ENCODE data around the gene DUSP7.

The DUSP7 gene

DNA sequence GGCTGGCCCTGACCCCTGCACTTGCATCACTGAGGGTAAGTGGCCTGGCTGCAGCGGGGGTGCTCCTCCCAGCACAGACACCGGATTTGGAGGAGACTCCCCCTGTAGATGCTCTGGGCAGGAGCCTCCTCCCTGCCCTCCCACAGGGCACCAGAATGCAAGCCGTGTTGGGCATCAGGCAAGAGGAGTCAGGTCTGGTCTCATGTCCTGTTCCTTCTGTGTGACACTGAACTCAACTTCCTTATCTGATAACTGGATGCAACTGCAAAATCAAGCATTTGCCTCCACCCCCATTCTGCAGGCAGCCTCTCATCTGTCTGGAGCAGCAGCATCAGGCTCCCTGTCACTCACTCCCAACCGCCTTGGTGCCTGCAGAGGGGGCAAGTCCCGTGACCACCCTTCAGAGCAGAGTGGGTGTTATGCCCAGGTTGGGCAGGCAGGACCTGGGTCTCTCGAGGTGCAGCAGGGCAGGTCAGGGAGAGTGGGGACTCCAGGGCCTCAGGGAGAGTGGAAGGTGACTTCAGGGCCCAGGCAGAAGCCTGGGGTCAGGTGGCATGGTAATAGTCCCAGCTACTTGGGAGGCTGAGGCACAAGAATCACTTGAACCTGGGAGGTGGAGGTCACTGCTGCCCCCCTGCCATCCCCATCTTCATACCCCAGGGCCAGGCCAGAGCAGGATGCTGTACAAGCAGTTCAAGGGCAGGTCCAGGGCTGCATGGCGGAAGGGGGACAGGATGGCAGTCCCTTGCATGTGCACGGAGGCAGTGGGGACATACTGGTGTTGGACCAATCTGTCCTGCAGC, 50.2 kb downstream of the DUSP7 start:
- no peak for DNase-seq (ENCODE audit: low spot score)
- TF ChIP-seq, protein P1, sequence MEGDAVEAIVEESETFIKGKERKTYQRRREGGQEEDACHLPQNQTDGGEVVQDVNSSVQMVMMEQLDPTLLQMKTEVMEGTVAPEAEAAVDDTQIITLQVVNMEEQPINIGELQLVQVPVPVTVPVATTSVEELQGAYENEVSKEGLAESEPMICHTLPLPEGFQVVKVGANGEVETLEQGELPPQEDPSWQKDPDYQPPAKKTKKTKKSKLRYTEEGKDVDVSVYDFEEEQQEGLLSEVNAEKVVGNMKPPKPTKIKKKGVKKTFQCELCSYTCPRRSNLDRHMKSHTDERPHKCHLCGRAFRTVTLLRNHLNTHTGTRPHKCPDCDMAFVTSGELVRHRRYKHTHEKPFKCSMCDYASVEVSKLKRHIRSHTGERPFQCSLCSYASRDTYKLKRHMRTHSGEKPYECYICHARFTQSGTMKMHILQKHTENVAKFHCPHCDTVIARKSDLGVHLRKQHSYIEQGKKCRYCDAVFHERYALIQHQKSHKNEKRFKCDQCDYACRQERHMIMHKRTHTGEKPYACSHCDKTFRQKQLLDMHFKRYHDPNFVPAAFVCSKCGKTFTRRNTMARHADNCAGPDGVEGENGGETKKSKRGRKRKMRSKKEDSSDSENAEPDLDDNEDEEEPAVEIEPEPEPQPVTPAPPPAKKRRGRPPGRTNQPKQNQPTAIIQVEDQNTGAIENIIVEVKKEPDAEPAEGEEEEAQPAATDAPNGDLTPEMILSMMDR (IDR thresholded peaks at IDR 0.05; ENCODE audit: borderline replicate concordance, control extremely low read depth, extremely low read depth, insufficient read depth, missing control alignments): no peak
- in situ Hi-C loops (cut with MboI; ENCODE audit: low sequenced_read_pairs, unreplicated experiment): no loop called here

DNA sequence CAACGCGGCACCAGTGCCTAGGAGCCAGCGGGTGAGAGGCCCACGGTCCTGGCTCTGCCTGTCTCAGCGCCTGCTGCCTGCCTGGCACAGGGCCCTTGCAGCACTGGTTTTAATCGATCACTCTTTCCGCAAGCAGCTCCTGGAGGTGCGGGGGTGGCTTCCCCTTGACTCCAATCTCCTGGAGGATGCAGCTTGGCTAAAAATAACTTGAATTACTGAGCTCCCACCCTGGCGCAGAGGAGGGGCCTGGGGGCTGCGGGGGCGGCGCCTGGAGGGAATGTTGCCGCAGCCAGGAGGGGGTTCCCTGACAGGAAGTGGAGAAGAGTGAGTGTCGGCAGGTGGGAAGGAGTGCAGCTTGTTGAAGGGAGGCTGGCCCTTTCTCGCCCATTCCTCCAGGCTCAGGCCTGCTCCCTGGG, 50.8 kb downstream of the DUSP7 start:
- DNase-seq (ENCODE audit: low spot score): no peak
- TF ChIP-seq, protein P1 (IDR thresholded peaks at IDR 0.05; ENCODE audit: borderline replicate concordance, control extremely low read depth, extremely low read depth, insufficient read depth, missing control alignments): no peak
- in situ Hi-C loops (cut with MboI; ENCODE audit: low sequenced_read_pairs, unreplicated experiment): no loop called here

GRCh38 chr3:52004906-52005395, 51.4 kb downstream of the DUSP7 start:
- in situ Hi-C loops (cut with MboI; ENCODE audit: low sequenced_read_pairs, unreplicated experiment): loop anchor here (5.0 kb wide), 1 partner anchor 137 kb away; no protein-coding TSS in a partner anchor
- DNase-seq (ENCODE audit: low spot score): no peak
- TF ChIP-seq, protein P1 (IDR thresholded peaks at IDR 0.05; ENCODE audit: borderline replicate concordance, control extremely low read depth, extremely low read depth, insufficient read depth, missing control alignments): no peak

GRCh38 chr3:52004163-52004787, 52.1 kb downstream of the DUSP7 start:
- peak; percentile 64 for DNase-seq (ENCODE audit: low spot score)
- in situ Hi-C loops (cut with MboI; ENCODE audit: low sequenced_read_pairs, unreplicated experiment): loop anchor here (5.0 kb wide), 1 partner anchor 138 kb away; no protein-coding TSS in a partner anchor
- TF ChIP-seq, protein P1 (IDR thresholded peaks at IDR 0.05; ENCODE audit: borderline replicate concordance, control extremely low read depth, extremely low read depth, insufficient read depth, missing control alignments): peak; percentile 26

- TF ChIP-seq, protein P1 (IDR thresholded peaks at IDR 0.05; ENCODE audit: borderline replicate concordance, control extremely low read depth, extremely low read depth, insufficient read depth, missing control alignments): no peak
- in situ Hi-C loops (cut with MboI; ENCODE audit: low sequenced_read_pairs, unreplicated experiment): loop anchor here (5.0 kb wide), 1 partner anchor 140 kb away; no protein-coding TSS in a partner anchor
- DNase-seq (ENCODE audit: low spot score): no peak
Measured at GRCh38 chr3:52002748-52003147, 53.6 kb downstream of the DUSP7 start.

GRCh38 chr3:52001443-52001974, 54.9 kb downstream of the DUSP7 start:
- TF ChIP-seq, protein P1 (IDR thresholded peaks at IDR 0.05; ENCODE audit: borderline replicate concordance, control extremely low read depth, extremely low read depth, insufficient read depth, missing control alignments): peak; percentile 91
- DNase-seq (ENCODE audit: low spot score): peak; percentile 95
- in situ Hi-C loops (cut with MboI; ENCODE audit: low sequenced_read_pairs, unreplicated experiment): loop anchor here (5.0 kb wide), 1 partner anchor 141 kb away; no protein-coding TSS in a partner anchor

Data from GM13976 (cell line).